D341Med (cell line): ENCODE data around the gene UBE2Q1.

Experiments used
- DNase-seq: peaks from one replicate; pipeline ENCODE4 v3.0.0; 2012; ENCODE audit warnings: low spot score

Gene UBE2Q1

GRCh38 chr1:154557939-154558719, at the start of gene UBE2Q1:
Gene UBE2Q1 (minus strand): TSS chr1:154558662. CDS start chr1:154558553, 109 bp downstream.
- no peak for DNase-seq

GRCh38 chr1:154607609-154608396, 49.3 kb upstream of the UBE2Q1 start, which contains the start of gene ADAR:
Gene ADAR (minus strand): TSS chr1:154608186. CDS start chr1:154608006, 180 bp downstream.
- DNase-seq, result peak; percentile 87

- DNase-seq, result peak; percentile 53
Measured at GRCh38 chr1:154607106-154607608, 48.7 kb upstream of the UBE2Q1 start.

- DNase-seq, result no peak
Measured at GRCh38 chr1:154605534-154605933, 47.1 kb upstream of the UBE2Q1 start.

- no peak for DNase-seq
Measured at GRCh38 chr1:154603317-154603716, 44.9 kb upstream of the UBE2Q1 start.

- DNase-seq, result peak; percentile 53
Measured at GRCh38 chr1:154599658-154600057, 41.2 kb upstream of the UBE2Q1 start.

- no peak for DNase-seq
Measured at GRCh38 chr1:154598871-154599635, 40.6 kb upstream of the UBE2Q1 start.

GRCh38 chr1:154595621-154596020, 37.2 kb upstream of the UBE2Q1 start:
- DNase-seq, result no peak

- no peak for DNase-seq
Measured at GRCh38 chr1:154594811-154595210, 36.3 kb upstream of the UBE2Q1 start.

GRCh38 chr1:154593390-154593789, 34.9 kb upstream of the UBE2Q1 start:
- no peak for DNase-seq

- DNase-seq, result no peak
Measured at GRCh38 chr1:154591206-154591605, 32.7 kb upstream of the UBE2Q1 start.

GRCh38 chr1:154590756-154591155, 32.3 kb upstream of the UBE2Q1 start:
- DNase-seq, result no peak

- DNase-seq, result no peak
Measured at GRCh38 chr1:154589780-154590179, 31.3 kb upstream of the UBE2Q1 start.

GRCh38 chr1:154586641-154587040, 28.2 kb upstream of the UBE2Q1 start:
- DNase-seq, result no peak

GRCh38 chr1:154586231-154586630, 27.8 kb upstream of the UBE2Q1 start:
- no peak for DNase-seq

GRCh38 chr1:154584267-154584994, 26.0 kb upstream of the UBE2Q1 start:
- no peak for DNase-seq

- DNase-seq, result no peak
Measured at GRCh38 chr1:154583773-154584172, 25.3 kb upstream of the UBE2Q1 start.

GRCh38 chr1:154582885-154583284, 24.4 kb upstream of the UBE2Q1 start:
- DNase-seq, result no peak

GRCh38 chr1:154581766-154582165, 23.3 kb upstream of the UBE2Q1 start:
- DNase-seq, result no peak

- DNase-seq, result no peak
Measured at GRCh38 chr1:154579374-154579773, 20.9 kb upstream of the UBE2Q1 start.

- DNase-seq, result no peak
Measured at GRCh38 chr1:154578058-154578418, 19.6 kb upstream of the UBE2Q1 start.
